ENCODE measurements around the gene BPIFB1. TPM values are rescaled to one million over a fixed set of nuclear protein-coding genes. Genes with fewer than 3 reads are reported as not detected.

BPIFB1 gene
- total RNA-seq, 2 donors from 2014 or later = 0.24 to 0.26 TPM

DNA sequence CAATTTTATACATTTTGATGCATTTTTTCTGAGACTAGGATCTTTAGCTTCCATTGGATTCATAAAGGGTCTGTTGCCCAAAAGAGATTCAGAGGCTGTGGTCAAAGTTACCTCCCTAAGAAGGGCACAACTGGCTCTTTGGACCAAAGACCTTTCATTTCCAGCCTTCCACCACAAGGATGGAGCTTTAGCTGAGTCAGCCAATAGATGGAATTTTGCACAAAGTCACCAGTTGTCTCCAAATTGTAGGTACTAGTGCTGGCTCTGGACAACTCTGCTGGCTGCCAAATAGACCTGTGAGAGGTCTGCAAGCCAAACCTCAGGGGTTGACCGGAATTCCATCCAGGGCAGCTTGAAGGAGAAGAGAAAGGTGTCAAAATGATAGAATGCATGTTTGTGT lies 46.7 kb upstream of the BPIFB1 start:
- 90 to 100% methylated on average over 1 of the region's 1 CpG for WGBS, 2 experiments (ENCODE audit: insufficient coverage in 1 of 2, insufficient read length in 1 of 2)
- Mint-ChIP-seq H3K4me3 (no peak overlapping the region), H3K4me1 (peaks cover 19% of the 10 kb centered on the region), H3K9me3 (no peaks in the 10 kb centered on the region), H3K27ac (no peak overlapping the region), H3K36me3 (ENCODE audit: low read depth) (no peaks in the 10 kb centered on the region), H3K27me3 (ENCODE audit: insufficient read depth) (peaks cover 68% of the 10 kb centered on the region)
- Histone ChIP-seq H3K9me3 (ENCODE audit: control insufficient read depth, low read length) (no peaks in the 10 kb centered on the region), H3K27me3 (ENCODE audit: control insufficient read depth, insufficient read depth, low read length, poor library complexity, severe bottlenecking) (peaks cover 38% of the 10 kb centered on the region), H3K9ac (ENCODE audit: extremely low read depth, low read length, poor library complexity, severe bottlenecking) (no peak overlapping the region), H3K4me3 (ENCODE audit: low read length) (no peak overlapping the region), H3K36me3 (ENCODE audit: control insufficient read depth, insufficient read depth, low read length) (no peaks in the 10 kb centered on the region), H3K4me1 (ENCODE audit: control insufficient read depth, insufficient read depth, low read length) (peaks cover 9% of the 10 kb centered on the region), H3K27ac (ENCODE audit: low read depth, low read length) (no peak overlapping the region)
- DNase-seq = no peak
- TF ChIP-seq, protein P1, sequence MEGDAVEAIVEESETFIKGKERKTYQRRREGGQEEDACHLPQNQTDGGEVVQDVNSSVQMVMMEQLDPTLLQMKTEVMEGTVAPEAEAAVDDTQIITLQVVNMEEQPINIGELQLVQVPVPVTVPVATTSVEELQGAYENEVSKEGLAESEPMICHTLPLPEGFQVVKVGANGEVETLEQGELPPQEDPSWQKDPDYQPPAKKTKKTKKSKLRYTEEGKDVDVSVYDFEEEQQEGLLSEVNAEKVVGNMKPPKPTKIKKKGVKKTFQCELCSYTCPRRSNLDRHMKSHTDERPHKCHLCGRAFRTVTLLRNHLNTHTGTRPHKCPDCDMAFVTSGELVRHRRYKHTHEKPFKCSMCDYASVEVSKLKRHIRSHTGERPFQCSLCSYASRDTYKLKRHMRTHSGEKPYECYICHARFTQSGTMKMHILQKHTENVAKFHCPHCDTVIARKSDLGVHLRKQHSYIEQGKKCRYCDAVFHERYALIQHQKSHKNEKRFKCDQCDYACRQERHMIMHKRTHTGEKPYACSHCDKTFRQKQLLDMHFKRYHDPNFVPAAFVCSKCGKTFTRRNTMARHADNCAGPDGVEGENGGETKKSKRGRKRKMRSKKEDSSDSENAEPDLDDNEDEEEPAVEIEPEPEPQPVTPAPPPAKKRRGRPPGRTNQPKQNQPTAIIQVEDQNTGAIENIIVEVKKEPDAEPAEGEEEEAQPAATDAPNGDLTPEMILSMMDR (conservative IDR thresholded peaks at IDR 0.05) = no peak

DNA sequence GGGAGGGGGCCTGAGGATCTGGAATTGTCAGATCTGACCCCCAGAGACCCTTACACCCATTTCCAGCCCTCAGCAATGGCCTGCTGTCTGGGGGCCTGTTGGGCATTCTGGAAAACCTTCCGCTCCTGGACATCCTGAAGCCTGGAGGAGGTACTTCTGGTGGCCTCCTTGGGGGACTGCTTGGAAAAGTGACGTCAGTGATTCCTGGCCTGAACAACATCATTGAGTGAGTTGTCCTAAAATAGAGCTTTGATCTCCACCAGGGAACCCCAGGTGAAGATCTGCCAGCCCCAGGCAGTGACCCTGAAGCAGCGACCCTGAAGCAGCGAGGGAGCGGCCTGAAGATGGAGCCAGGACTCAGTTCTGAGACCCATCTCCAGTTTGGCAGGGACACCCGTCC lies 45.0 kb upstream of the BPIFB1 start:
- no peak overlapping the region for H3K4me3 ChIP-seq (ENCODE audit: low read length)
- 91 to 100% methylated on average over 4 to 6 of the region's 6 CpGs for WGBS, 2 experiments (ENCODE audit: insufficient coverage in 1 of 2, insufficient read length in 1 of 2)
- H3K27ac ChIP-seq (ENCODE audit: low read depth, low read length) = no peak overlapping the region
- TF ChIP-seq, protein P1 (conservative IDR thresholded peaks at IDR 0.05) = no peak
- no peaks in the 10 kb centered on the region for H3K9me3 ChIP-seq (ENCODE audit: control insufficient read depth, low read length)
- peaks cover 19% of the 10 kb centered on the region for H3K4me1 Mint-ChIP-seq
- no peaks in the 10 kb centered on the region for H3K36me3 ChIP-seq (ENCODE audit: control insufficient read depth, insufficient read depth, low read length)
- H3K27ac Mint-ChIP-seq = no peak overlapping the region
- no peak for DNase-seq
- H3K4me1 ChIP-seq (ENCODE audit: control insufficient read depth, insufficient read depth, low read length) = peaks cover 9% of the 10 kb centered on the region
- no peaks in the 10 kb centered on the region for H3K36me3 Mint-ChIP-seq (ENCODE audit: low read depth)
- H3K27me3 ChIP-seq (ENCODE audit: control insufficient read depth, insufficient read depth, low read length, poor library complexity, severe bottlenecking) = peaks cover 33% of the 10 kb centered on the region
- no peaks in the 10 kb centered on the region for H3K9me3 Mint-ChIP-seq
- peaks cover 65% of the 10 kb centered on the region for H3K27me3 Mint-ChIP-seq (ENCODE audit: insufficient read depth)
- H3K4me3 Mint-ChIP-seq = no peak overlapping the region
- H3K9ac ChIP-seq (ENCODE audit: extremely low read depth, low read length, poor library complexity, severe bottlenecking) = no peak overlapping the region

DNA sequence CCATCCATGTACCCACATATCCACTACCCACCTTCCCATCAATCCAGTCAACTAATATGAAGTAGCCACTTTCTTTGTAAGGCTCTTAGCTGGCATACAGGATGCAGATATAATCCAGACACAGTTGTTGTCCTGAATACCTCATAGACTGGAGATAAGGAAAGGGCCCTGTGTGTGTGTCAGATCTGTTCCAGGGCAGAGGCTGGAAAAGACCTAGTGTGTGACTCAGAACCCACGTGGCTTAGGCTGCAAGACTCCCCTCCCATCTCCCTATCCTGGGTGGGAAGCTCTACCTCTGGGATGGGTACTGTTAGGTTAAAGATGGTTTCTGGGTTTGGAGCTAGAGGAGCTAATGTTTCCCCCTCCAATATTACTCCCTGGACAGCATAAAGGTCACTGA lies 43.6 kb upstream of the BPIFB1 start:
- Histone ChIP-seq H3K27ac (ENCODE audit: low read depth, low read length) (no peak overlapping the region), H3K9ac (ENCODE audit: extremely low read depth, low read length, poor library complexity, severe bottlenecking) (no peak overlapping the region), H3K4me3 (ENCODE audit: low read length) (no peak overlapping the region), H3K9me3 (ENCODE audit: control insufficient read depth, low read length) (no peaks in the 10 kb centered on the region), H3K27me3 (ENCODE audit: control insufficient read depth, insufficient read depth, low read length, poor library complexity, severe bottlenecking) (peaks cover 26% of the 10 kb centered on the region), H3K4me1 (ENCODE audit: control insufficient read depth, insufficient read depth, low read length) (peaks cover 9% of the 10 kb centered on the region), H3K36me3 (ENCODE audit: control insufficient read depth, insufficient read depth, low read length) (no peaks in the 10 kb centered on the region)
- H3K9me3 Mint-ChIP-seq = no peaks in the 10 kb centered on the region
- H3K27ac Mint-ChIP-seq = no peak overlapping the region
- peaks cover 53% of the 10 kb centered on the region for H3K27me3 Mint-ChIP-seq (ENCODE audit: insufficient read depth)
- DNase-seq = peak; percentile 1
- TF ChIP-seq, protein P1 (conservative IDR thresholded peaks at IDR 0.05) = no peak
- WGBS, 2 experiments (ENCODE audit: insufficient coverage in 1 of 2, insufficient read length in 1 of 2) = 20% methylated on average over 1 of the region's 1 CpG; no CpG with 5 or more reads in 1 of the 2 experiments
- H3K4me1 Mint-ChIP-seq = peaks cover 19% of the 10 kb centered on the region
- H3K4me3 Mint-ChIP-seq = no peak overlapping the region
- H3K36me3 Mint-ChIP-seq (ENCODE audit: low read depth) = no peaks in the 10 kb centered on the region
